Activated naive CD4-positive, alpha-beta T cell treated with anti-CD3 and anti-CD28 coated beads, Interleukin-2, amount 50 U/mL, for 72 hours (primary cell): Measurements from ENCODE around the gene NPHP4. TPM values are rescaled to one million over a fixed set of nuclear protein-coding genes. Genes with fewer than 3 reads are reported as not detected.
"Not testable (repeated sequence)": the region's sequence is repeated elsewhere in the genome, so short reads cannot be mapped to it uniquely, and the experiment has no call there.

Experiments used
- ATAC-seq, 2 donors: fragments of 150-1000 bp; cut with Tn5 transposase; 2 replicates each; pipeline ENCODE4 v1.10.0; 2021; ENCODE audit warnings: mild to moderate bottlenecking in 2 of 2, moderate library complexity in 2 of 2
- DNase-seq, 2 donors: peaks; one replicate each; pipeline ENCODE4 v3.0.0; 2021 to 2022; ENCODE audit warnings: low spot score in 2 of 2
- H3K27ac Mint-ChIP-seq, 2 donors: one replicate each; pipeline ENCODE4 v1.8.0; 2022; ENCODE audit warnings: mild to moderate bottlenecking in 2 of 2, mixed read lengths in 2 of 2
- H3K36me3 Mint-ChIP-seq, 2 donors: one replicate each; pipeline ENCODE4 v1.8.0; 2022; ENCODE audit warnings: mixed read lengths in 2 of 2
- H3K9me3 Mint-ChIP-seq, 2 donors: one replicate each; pipeline ENCODE4 v1.8.0; 2022; ENCODE audit warnings: mixed read lengths in 2 of 2
- total RNA-seq, 2 donors: library from RNA; stranded (reverse); gene quantifications; one replicate each; pipeline ENCODE4 v1.2.3, GENCODE V29; 2022

The NPHP4 gene
- total RNA-seq, 2 donors from 2014 or later = 10.0 to 22.5 TPM

GRCh38 chr1:5865774-5866173, 126.5 kb downstream of the NPHP4 start:
- Mint-ChIP-seq H3K9me3 (peaks cover 8 to 10% of the 10 kb centered on the region in 2 donors), H3K36me3 (peaks cover 0 to 5% of the 10 kb centered on the region in 2 donors), H3K27ac (no peak overlapping the region)
- ATAC-seq = no peak
- no peak for DNase-seq

DNA sequence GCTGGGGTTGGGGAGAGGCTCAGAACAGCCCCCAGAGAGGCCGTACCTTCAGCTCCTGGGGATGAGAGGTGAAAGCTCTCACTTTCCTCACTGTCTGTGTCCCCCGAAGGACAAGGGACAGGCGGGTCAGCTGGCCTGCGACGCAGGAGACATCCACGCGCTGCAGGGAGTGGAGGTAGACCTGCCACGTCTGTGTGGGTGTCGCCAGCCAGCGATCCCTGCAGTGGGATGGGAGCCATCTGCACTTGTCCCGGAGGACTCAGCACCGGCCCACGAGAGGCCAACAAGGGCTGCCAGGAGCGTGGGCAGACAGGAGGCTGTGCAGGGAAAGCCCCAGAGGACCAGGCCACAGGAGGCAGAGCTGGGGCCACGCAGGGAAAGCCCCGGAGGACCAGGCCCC, 127.2 kb downstream of the NPHP4 start:
- Mint-ChIP-seq H3K27ac (no peak overlapping the region), H3K36me3 (peaks cover 0 to 5% of the 10 kb centered on the region in 2 donors), H3K9me3 (peaks cover 8 to 10% of the 10 kb centered on the region in 2 donors)
- no peak for DNase-seq
- no peak for ATAC-seq

DNA sequence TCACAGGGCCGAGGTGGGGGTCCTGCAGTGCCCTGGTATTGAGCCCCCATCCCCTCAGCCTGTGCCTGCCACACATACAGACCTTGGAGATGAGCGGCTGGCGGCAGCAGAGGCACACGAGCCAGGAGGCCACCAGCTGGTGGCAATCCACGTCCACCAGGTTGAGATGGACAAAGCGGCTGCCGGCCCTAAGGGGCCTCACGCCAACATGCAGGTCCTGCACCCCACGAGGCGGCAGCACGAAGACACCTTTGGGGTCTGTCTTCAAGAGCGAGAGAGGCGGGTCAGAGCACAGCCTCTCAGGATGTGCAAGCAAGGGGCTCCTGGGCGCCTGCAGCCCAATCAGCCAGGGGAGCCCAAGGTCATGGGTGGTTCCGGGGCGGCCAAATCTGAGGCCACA, 128.0 kb downstream of the NPHP4 start:
- peaks cover 8 to 10% of the 10 kb centered on the region in 2 donors for H3K9me3 Mint-ChIP-seq
- no peak for DNase-seq
- no peak for ATAC-seq
- no peak overlapping the region for H3K27ac Mint-ChIP-seq
- peaks cover 0 to 5% of the 10 kb centered on the region in 2 donors for H3K36me3 Mint-ChIP-seq

GRCh38 chr1:5863238-5863637, 129.0 kb downstream of the NPHP4 start:
- DNase-seq (no peak), ATAC-seq (no peak)
- Mint-ChIP-seq H3K36me3 (no peaks in the 10 kb centered on the region), H3K9me3 (no peaks in the 10 kb centered on the region), H3K27ac (no peak overlapping the region)

- ATAC-seq = no peak
- DNase-seq = no peak
- no peaks in the 10 kb centered on the region for H3K9me3 Mint-ChIP-seq
- no peaks in the 10 kb centered on the region for H3K36me3 Mint-ChIP-seq
- H3K27ac Mint-ChIP-seq = no peak overlapping the region
These were observed 130.1 kb downstream of the NPHP4 start for GRCh38 chr1:5861871-5862825.

DNA sequence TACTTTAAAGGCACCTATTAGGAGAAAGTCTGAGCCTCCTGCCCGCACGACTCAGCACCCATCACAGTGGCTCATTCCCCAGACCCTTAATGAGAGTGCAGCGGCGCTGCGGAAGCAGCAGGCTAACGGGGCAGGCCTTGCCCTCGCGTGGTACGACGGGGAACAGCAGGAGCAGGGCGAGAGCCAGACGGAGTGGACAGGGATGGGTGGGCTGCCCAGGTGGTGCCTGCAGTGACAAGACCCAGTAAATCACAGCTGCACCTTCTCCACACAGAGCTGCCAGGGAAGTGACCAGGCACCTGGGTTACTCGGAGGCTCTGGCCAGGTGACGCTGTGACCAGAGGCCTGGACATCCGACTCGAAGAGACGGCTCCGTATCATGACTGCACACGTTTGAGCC, 131.9 kb downstream of the NPHP4 start:
- no peak for ATAC-seq
- Mint-ChIP-seq H3K9me3 (no peaks in the 10 kb centered on the region), H3K27ac (no peak overlapping the region), H3K36me3 (no peaks in the 10 kb centered on the region)
- no peak for DNase-seq

GRCh38 chr1:5859766-5860165, 132.5 kb downstream of the NPHP4 start:
- Mint-ChIP-seq H3K9me3 (no peaks in the 10 kb centered on the region), H3K36me3 (no peaks in the 10 kb centered on the region), H3K27ac (no peak overlapping the region)
- DNase-seq (no peak), ATAC-seq (no peak)

DNA sequence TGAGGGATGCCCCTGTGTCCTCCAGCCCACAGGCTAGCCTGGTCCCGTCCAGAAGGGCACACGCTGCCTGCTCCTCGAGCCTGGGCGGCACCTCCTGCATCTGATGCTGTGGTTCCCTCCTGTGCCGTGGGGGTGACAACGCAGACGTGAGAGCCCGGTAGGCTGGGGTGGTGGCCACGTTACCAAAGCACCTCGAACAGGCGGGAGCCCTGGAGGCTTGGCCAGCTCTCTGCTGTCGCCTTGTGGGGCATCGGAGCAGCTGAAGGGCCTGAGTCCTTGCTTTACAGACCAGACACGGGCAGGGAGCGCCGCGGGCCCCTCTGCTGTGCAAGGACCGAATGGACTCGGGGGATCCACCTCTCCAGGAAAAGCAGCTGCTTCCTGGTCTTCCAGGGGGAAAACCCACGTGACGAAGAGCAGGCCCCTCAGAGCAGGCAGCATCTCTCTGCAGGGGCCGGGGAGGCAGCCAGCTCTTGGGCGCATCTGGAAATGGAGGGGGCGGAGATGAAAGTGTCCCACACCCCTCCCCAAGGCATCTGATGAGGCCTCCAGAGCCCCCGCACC, 133.3 kb downstream of the NPHP4 start:
- no peaks in the 10 kb centered on the region for H3K36me3 Mint-ChIP-seq
- DNase-seq = no peak
- H3K27ac Mint-ChIP-seq = no peak overlapping the region
- ATAC-seq = no peak
- no peaks in the 10 kb centered on the region for H3K9me3 Mint-ChIP-seq

- Mint-ChIP-seq H3K9me3 (no peaks in the 10 kb centered on the region), H3K27ac (no peak overlapping the region), H3K36me3 (no peaks in the 10 kb centered on the region)
- ATAC-seq = no peak
- DNase-seq = no peak
These were observed 134.0 kb downstream of the NPHP4 start for GRCh38 chr1:5858246-5858645.

DNA sequence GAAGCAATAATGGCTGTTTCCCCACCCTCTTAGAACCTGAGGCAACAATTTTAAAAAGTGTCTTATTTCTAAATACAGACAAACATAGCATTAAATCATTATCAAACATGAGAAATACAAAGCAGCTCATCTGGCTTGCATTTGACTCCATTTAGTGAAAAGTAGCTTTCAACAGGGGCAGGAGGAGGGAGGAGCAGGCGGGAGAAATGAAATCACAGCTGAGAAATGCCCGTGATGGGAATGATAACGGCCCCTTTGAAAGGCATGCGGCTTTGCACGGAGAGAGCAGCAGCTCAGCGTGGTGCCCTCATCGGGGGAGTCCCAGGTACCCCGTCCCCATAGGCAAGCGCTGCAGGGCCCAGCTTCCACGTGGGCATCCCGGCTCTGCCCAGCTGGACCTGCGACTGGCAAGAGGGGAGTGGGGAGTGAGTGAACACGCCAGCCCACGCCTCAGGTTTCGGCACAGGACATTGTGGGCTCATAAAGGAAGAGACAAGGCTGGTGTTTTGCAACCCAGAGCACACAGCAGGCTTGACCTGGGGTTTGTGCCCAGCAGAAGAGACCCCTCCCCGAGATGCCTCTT, 134.6 kb downstream of the NPHP4 start:
- no peak for ATAC-seq
- no peak for DNase-seq
- Mint-ChIP-seq H3K27ac (no peak overlapping the region), H3K36me3 (no peaks in the 10 kb centered on the region), H3K9me3 (no peaks in the 10 kb centered on the region)

DNA sequence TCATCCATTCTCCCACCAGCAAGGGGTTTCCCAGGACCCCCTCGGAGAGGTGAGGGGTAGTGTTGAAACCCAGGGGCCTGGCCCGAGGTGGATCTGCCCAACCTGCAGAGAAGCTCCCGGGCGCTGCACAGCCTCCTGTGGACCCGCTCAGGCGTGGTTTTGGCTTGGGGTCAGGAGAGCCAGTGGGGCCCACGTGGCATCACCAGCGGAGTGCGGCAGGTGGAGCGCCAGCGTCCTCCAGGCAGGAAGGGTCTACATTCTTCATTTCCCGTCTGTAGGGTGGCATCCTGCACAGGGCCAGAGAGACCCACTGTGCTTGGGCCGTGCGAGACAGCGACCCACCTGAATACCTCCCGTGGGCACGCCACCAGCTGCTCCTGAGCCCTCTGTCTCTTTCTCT, 135.2 kb downstream of the NPHP4 start:
- ATAC-seq = no peak
- no peaks in the 10 kb centered on the region for H3K9me3 Mint-ChIP-seq
- no peak for DNase-seq
- H3K36me3 Mint-ChIP-seq = no peaks in the 10 kb centered on the region
- no peak overlapping the region for H3K27ac Mint-ChIP-seq

GRCh38 chr1:5856246-5856815, 135.9 kb downstream of the NPHP4 start:
- no peak for DNase-seq
- no peak for ATAC-seq
- H3K36me3 Mint-ChIP-seq = no peaks in the 10 kb centered on the region
- no peak overlapping the region for H3K27ac Mint-ChIP-seq
- no peaks in the 10 kb centered on the region for H3K9me3 Mint-ChIP-seq

DNA sequence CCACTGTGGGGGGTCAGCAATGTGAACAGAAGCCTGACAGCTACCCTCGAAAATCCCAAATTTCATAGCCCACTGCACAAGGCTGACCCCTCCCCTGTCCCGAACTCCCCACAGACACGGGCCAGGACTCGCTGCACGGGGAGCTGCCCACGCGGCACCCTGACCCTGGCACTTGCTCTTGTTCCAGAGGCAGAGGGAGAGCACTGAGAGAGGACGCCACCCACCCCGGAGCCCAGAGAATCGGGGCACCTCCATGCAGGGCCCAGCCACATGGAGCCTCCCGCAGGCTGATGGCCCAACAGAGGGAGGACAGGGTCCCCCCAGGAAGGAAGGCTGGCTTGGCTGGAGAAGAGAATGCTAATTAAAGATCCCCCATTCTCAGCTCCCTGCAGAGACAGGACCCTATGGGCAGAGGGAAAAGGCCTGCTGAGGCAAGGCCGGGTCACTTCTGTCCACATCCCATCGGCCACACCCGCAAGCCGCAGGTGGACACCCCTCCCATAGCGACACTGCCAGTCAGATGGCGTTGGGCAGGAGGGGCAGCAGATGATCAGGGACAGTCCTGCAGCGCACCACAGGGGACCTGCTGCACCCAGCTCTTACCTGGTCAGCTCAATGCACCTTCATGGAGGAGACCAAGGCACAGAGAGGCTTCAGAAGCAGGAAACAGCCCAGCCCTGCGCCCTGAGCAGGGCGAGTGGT, 136.9 kb downstream of the NPHP4 start:
- DNase-seq (no peak), ATAC-seq (no peak)
- Mint-ChIP-seq H3K36me3 (no peaks in the 10 kb centered on the region), H3K9me3 (no peaks in the 10 kb centered on the region), H3K27ac (no peak overlapping the region)

- Mint-ChIP-seq H3K36me3 (no peaks in the 10 kb centered on the region), H3K27ac (no peak overlapping the region), H3K9me3 (no peaks in the 10 kb centered on the region)
- ATAC-seq (no peak), DNase-seq (no peak)
These were observed 137.5 kb downstream of the NPHP4 start for GRCh38 chr1:5854754-5855153.

- not testable (repeated sequence) for ATAC-seq, H3K27ac Mint-ChIP-seq, DNase-seq, H3K9me3 Mint-ChIP-seq, H3K36me3 Mint-ChIP-seq
These were observed 138.4 kb downstream of the NPHP4 start for GRCh38 chr1:5853858-5854257.

GRCh38 chr1:5850503-5850902, 141.7 kb downstream of the NPHP4 start:
- ATAC-seq = no peak
- no peaks in the 10 kb centered on the region for H3K9me3 Mint-ChIP-seq
- no peak for DNase-seq
- H3K36me3 Mint-ChIP-seq = no peaks in the 10 kb centered on the region
- no peak overlapping the region for H3K27ac Mint-ChIP-seq

- Mint-ChIP-seq H3K9me3 (no peaks in the 10 kb centered on the region), H3K36me3 (no peaks in the 10 kb centered on the region), H3K27ac (no peak overlapping the region)
- no peak for DNase-seq
- no peak for ATAC-seq
These were observed 142.7 kb downstream of the NPHP4 start for GRCh38 chr1:5849550-5849949.
